HCT116 (cell line): Measurements from ENCODE around the gene AMBRA1.

Experiments used
- EZH2 ChIP-seq: fragments of 200-600 bp; sonication (generic); IDR thresholded peaks from 2 replicates; pipeline ENCODE4 v1.6.1; 2017; ENCODE audit warnings: antibody characterized with exemption, mixed run types
- EZH2phosphoT487 ChIP-seq: fragments of 200-600 bp; IDR thresholded peaks from 2 replicates; pipeline ENCODE4 v1.6.1; 2018; ENCODE audit warnings: antibody characterized with exemption, borderline replicate concordance
- POLR2A ChIP-seq: IDR thresholded peaks from 2 replicates; pipeline ENCODE4 v1.7.0; 2011; ENCODE audit warnings: borderline replicate concordance; ENCODE audit not compliant: insufficient read depth, insufficient read length; ENCODE audit errors: extremely low read depth
- POLR2AphosphoS5 ChIP-seq: IDR thresholded peaks from 2 replicates; pipeline ENCODE4 v1.6.1; 2011; ENCODE audit warnings: mild to moderate bottlenecking, low read depth, low read length, moderate library complexity
- SIN3A ChIP-seq: IDR thresholded peaks from 2 replicates; pipeline ENCODE4 v1.6.1; 2012; ENCODE audit warnings: low read depth
- SP1 ChIP-seq: IDR thresholded peaks from 2 replicates; pipeline ENCODE4 v1.6.1; 2012; ENCODE audit warnings: low read depth
- YY1 ChIP-seq: IDR thresholded peaks from 2 replicates; pipeline ENCODE4 v1.6.1; 2011; ENCODE audit warnings: low read length, low read depth, moderate library complexity, mild to moderate bottlenecking; ENCODE audit not compliant: insufficient replicate concordance; ENCODE audit errors: extremely low read depth
- ZNF274 ChIP-seq: fragments of 200-500 bp; sonication (Bioruptor generic); IDR thresholded peaks from 2 replicates; pipeline ENCODE4 v1.6.1; 2014; ENCODE audit warnings: mild to moderate bottlenecking, low read depth, low read length, inconsistent platforms
- TF ChIP-seq, protein P1 (sequence below), 3 experiments: fragments of 200-600 bp in 1 of 3; sonication (generic) in 1 of 3; IDR thresholded peaks in 2 of 3; conservative IDR thresholded peaks in 1 of 3; 2 replicates each; pipeline ENCODE4 v1.5.1; 2012 to 2017; ENCODE audit warnings: low read depth in 2 of 3, low read length in 2 of 3, antibody characterized with exemption in 1 of 3, borderline replicate concordance in 1 of 3, control low read depth in 1 of 3, mild to moderate bottlenecking in 1 of 3, mixed read lengths in 1 of 3, mixed run types in 1 of 3, moderate library complexity in 1 of 3; ENCODE audit not compliant: insufficient read depth in 1 of 3
- TF ChIP-seq, protein P2 (sequence below): IDR thresholded peaks from 2 replicates; pipeline ENCODE4 v1.6.1; 2012
- TF ChIP-seq, protein P3 (sequence below): IDR thresholded peaks from 2 replicates; pipeline ENCODE4 v1.6.1; 2012; ENCODE audit warnings: low read depth
- TF ChIP-seq, protein P4 (sequence below): IDR thresholded peaks from 2 replicates; pipeline ENCODE4 v1.6.1; 2012

DNA sequence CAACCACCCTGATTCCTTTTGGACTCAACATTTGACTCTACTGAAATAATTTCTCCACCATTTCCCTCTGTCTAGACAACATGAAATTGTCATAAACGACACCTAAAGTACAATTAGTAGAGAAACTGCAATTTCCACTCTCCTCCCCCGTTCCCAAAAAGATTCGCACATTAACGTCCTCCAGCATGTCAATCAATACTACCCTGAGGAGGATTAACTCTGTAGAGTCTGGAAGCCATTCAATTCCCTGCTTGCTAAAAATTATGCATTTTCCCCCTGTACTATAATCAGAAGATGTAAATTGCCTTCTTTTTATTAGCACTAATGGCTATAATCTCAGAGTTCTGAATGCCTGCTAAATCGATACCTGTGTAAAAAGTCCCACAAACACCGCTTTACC is 70.5 kb downstream of the AMBRA1 start:
- TF ChIP-seq, protein P1, sequence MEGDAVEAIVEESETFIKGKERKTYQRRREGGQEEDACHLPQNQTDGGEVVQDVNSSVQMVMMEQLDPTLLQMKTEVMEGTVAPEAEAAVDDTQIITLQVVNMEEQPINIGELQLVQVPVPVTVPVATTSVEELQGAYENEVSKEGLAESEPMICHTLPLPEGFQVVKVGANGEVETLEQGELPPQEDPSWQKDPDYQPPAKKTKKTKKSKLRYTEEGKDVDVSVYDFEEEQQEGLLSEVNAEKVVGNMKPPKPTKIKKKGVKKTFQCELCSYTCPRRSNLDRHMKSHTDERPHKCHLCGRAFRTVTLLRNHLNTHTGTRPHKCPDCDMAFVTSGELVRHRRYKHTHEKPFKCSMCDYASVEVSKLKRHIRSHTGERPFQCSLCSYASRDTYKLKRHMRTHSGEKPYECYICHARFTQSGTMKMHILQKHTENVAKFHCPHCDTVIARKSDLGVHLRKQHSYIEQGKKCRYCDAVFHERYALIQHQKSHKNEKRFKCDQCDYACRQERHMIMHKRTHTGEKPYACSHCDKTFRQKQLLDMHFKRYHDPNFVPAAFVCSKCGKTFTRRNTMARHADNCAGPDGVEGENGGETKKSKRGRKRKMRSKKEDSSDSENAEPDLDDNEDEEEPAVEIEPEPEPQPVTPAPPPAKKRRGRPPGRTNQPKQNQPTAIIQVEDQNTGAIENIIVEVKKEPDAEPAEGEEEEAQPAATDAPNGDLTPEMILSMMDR (IDR thresholded peaks at IDR 0.05 in 2 of 3, conservative IDR thresholded peaks at IDR 0.05 in 1 of 3; ENCODE audit: borderline replicate concordance in 1 of 3, insufficient read depth in 1 of 3, low read depth in 2 of 3, low read length in 2 of 3): no peak
- no peak for TF ChIP-seq POLR2A
- no peak for TF ChIP-seq SIN3A
- TF ChIP-seq, protein P2, sequence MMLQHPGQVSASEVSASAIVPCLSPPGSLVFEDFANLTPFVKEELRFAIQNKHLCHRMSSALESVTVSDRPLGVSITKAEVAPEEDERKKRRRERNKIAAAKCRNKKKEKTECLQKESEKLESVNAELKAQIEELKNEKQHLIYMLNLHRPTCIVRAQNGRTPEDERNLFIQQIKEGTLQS: no peak
- TF ChIP-seq, protein P3, sequence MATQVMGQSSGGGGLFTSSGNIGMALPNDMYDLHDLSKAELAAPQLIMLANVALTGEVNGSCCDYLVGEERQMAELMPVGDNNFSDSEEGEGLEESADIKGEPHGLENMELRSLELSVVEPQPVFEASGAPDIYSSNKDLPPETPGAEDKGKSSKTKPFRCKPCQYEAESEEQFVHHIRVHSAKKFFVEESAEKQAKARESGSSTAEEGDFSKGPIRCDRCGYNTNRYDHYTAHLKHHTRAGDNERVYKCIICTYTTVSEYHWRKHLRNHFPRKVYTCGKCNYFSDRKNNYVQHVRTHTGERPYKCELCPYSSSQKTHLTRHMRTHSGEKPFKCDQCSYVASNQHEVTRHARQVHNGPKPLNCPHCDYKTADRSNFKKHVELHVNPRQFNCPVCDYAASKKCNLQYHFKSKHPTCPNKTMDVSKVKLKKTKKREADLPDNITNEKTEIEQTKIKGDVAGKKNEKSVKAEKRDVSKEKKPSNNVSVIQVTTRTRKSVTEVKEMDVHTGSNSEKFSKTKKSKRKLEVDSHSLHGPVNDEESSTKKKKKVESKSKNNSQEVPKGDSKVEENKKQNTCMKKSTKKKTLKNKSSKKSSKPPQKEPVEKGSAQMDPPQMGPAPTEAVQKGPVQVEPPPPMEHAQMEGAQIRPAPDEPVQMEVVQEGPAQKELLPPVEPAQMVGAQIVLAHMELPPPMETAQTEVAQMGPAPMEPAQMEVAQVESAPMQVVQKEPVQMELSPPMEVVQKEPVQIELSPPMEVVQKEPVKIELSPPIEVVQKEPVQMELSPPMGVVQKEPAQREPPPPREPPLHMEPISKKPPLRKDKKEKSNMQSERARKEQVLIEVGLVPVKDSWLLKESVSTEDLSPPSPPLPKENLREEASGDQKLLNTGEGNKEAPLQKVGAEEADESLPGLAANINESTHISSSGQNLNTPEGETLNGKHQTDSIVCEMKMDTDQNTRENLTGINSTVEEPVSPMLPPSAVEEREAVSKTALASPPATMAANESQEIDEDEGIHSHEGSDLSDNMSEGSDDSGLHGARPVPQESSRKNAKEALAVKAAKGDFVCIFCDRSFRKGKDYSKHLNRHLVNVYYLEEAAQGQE: no peak
- TF ChIP-seq SP1: no peak
- TF ChIP-seq POLR2AphosphoS5: no peak
- no peak for TF ChIP-seq EZH2
- TF ChIP-seq, protein P4, sequence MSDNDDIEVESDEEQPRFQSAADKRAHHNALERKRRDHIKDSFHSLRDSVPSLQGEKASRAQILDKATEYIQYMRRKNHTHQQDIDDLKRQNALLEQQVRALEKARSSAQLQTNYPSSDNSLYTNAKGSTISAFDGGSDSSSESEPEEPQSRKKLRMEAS: no peak
- TF ChIP-seq ZNF274: no peak
- no peak for TF ChIP-seq EZH2phosphoT487
- TF ChIP-seq YY1: no peak
